GM21529 (cell line): Measurements from ENCODE around the gene PYHIN1.
A peak's percentile ranks its signal among the peaks of the same experiment; 100 is the strongest.

Source experiments
- ATAC-seq: cut with Tn5 transposase; IDR thresholded peaks from one replicate; pipeline ENCODE4 v1.9.1; 2021; ENCODE audit not compliant: unreplicated experiment

PYHIN1 gene

DNA sequence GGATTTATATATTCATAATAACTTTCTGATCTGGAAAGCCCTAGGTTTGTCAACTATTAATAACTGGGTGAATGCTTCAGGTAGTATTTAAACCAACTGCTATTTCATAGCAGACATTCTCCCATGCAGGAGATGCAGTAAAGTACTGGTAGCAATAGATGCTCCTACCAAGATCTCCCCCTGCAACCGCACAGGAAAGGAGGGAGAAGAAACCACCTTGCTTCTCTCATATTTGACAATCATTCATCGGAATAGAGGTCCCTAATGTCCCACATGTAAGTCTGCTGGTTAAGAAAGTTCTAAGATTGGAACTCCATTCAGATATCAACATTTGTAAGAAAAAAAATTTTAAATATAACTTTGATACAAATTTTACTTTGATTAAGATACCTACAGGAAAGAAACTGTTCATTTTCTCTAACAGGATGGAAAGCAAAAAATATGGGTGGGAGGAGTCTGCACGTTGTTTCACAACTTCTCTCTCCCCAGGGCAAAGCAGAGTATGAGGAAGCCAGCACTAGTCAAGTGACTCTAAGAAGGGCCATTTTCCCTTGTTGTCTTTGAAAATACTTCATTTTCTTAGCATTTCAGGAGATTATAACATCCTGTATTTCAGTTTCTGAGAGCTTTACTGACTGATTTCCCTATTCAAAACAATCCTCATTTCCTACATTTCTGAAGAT is at the start of gene PYHIN1:
Gene PYHIN1, plus strand, starts transcription at position 498 of the 683 bp plus-strand sequence. CDS start 5,359 bp downstream, outside the sequence.
- no peak for ATAC-seq

DNA sequence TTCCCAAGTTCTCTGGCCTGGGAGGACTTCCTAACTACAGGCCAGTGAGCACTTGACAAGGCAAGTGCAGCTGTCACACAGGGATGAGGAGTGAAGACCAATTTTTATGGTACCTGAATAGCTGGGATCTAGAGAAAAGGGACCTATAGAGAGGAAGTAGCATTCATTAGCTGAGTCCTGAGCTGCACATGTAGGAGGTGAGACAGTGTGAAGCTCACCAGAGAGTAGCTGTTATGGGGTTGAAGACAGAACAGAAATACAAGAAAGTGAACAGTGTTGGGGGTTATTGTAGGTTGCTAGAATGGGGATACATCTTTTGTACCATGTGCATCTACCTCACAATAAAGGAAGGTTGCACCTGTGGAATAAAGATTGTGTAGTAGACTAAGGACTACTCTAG is 37.7 kb upstream of the PYHIN1 start:
- no peak for ATAC-seq

DNA sequence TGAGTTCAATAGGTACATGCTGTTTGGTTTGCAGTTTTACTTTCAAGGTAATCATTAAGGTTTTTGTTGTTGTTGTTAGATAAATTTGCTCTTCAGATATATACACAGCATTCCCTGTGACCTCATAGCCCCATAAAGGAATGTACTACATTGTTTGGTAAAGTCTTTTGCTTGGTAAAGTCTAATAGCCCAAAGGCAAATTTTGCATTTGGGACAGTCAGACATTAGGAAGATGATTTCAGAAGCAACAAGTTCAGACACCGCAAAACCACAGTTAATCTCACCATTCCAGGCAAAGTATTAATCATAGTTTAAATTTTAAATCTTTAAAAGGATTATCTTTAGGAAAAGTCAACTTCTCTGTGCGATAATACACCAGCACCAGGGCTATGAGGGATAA is 32.6 kb upstream of the PYHIN1 start:
- no peak for ATAC-seq

DNA sequence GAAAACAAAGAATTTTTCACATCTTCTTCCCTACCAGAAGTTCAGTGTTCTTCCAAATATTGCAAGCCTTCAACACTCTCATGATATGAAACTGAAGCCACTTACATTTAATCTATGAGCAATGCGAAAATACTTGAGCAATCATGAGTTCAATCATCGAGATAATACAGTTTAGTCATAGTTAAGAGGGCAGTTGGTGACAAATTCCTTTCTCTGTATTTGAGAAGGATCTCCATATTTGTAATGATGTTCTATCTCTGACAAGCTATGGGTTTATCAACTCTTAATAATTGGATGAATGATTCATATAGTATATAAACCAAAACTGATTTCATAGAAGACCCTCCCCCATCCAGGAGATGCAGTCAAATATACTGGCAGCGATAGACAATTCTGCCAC is 29.7 kb upstream of the PYHIN1 start:
- no peak for ATAC-seq

DNA sequence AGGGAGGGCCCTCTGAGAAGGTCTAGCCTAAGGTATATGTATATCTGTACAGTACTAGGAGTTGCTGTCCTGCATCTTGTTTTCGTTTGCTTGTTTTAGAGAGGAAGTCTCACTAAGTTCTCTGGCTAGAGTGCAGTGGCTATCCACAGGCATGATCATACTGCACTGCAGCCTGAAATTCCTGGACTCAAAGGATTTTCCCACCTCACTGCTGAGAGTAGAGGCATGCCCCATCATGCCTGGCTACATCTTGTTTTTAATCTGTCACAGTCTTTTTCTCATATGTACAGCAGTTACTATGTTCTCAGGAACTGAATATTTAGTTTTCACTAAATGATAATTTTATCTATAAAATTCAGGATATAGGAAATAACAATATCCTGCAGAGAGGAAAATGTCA is 15.3 kb upstream of the PYHIN1 start:
- ATAC-seq, result no peak

DNA sequence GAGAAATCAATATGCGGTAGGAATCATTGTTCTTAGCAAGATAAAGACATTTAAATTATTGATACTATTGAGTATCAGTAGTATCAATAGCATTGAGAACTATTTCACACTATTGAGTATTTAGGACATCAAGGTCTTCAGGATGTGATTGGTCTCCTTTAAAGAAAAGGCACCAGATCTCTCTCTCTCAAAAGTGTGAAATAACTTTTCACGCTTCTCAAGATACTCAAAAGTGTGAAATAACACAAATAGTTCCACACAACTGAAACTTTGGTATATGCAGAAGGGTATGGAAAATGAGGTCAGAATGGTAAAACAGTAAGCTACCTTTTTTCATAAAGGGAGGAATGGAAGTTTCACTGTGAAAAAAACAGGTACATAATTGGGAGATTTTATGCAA is 6.7 kb upstream of the PYHIN1 start:
- ATAC-seq, result no peak

DNA sequence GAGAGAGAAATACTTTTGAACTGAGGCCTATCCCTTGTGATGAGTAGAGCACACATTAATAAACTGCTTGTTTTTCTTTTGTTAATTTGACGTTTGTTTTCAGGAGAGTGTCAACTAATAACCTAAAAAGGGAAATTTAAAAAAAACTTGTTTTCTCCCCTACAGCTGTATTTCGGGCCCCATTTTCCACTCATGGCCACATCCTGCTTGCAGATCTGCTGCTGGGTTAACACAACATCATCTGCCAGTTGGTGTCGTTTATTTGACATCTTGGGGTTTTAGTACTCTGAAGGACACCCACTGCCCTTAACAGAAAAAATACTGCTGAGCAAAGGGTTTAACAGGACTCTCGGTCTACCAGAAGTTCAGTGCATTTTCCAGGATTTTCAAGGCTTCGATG is 848 bp upstream of the PYHIN1 start:
- ATAC-seq, result no peak

DNA sequence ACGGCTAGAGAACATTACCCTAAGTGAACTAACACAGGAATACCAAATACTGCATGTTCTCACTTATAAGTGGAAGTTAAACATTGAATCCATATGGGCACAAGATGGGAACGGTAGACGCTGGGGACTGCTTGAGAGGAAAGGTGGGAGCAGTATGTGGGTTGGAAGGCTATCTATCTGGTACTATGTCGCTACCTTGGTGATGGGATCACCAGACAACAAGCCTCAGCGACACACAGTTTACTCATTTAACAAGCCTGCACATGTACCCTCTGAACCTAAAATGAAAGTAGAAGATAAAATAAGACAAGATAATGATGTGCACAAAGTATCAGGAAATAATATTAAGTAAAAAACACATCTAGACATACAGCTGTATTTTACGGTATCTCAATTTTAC is 819 bp downstream of the PYHIN1 start:
- ATAC-seq, result no peak

DNA sequence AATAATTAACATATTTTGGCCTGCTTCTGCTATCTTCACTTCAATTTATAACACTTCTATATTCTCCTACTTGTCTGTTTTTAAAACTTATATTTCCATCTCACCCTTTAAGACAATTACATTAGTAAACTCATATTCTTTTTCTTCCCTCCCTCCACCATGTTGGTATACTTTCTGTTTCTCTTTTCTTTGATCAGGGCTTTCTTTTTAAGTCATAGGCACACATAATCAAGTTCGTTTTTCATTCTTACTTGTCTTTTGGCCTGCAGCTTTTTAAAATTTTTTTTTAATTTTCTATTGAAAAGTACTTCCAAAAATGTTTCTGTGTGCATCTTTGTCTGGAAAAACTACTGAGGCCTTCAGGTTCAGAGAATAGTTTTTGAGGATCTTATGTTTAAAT is 2.3 kb downstream of the PYHIN1 start:
- peak; percentile 61 for ATAC-seq

DNA sequence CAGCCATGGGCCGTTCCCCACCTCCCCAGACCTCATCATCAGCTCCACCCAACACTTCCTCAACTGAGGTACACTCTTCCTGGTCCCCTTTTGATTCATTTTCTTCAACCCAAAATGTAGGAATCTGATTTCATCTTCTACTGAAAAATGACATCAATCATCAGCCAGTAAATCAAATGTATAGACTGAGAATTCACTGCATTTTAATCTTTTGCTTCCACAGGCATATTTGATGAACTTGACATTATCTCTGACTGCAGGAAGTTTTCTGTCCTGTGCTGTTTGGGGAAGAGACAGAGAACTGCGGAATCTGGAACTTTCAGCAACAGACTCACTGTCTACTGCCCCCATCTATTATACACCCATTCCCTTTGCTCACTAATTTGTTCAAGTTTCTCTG is 7.8 kb downstream of the PYHIN1 start:
- no peak for ATAC-seq

DNA sequence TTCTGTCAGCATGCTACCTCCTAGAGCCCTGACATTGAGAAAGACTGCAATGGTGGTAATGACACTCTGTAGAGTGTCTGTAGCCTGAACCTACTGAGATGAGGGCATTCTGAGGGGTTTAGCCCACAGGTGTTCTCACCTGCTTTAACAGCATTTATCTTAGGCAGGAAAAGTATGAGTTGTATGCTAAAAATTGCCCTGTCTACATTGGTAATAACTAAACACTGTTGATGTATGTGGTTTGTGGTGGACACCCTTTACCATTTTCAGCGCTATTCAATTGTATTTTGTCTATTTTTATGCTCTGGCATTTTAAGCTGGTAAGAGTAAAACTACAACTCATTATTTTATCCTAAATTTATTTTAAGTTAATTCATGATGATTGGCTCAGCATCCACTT is 10.0 kb downstream of the PYHIN1 start:
- no peak for ATAC-seq

DNA sequence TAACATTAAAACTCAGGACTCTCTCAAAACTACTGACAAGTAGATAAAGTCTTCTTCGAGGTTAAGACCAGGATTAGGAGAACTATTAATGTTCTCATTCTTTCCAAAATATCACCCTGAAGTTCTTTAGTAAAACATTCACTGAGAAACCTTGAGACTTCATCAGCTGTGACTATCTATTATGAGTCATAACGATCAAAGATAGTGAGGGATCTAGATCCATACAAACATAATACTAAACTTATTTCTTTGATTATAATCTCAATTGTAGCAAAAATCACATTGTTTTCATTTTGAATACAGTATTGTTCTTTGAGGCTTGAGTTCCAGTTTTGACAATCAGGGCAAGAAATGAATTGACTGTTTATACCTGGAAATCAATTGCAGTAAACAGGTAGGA is 11.1 kb downstream of the PYHIN1 start:
- no peak for ATAC-seq

DNA sequence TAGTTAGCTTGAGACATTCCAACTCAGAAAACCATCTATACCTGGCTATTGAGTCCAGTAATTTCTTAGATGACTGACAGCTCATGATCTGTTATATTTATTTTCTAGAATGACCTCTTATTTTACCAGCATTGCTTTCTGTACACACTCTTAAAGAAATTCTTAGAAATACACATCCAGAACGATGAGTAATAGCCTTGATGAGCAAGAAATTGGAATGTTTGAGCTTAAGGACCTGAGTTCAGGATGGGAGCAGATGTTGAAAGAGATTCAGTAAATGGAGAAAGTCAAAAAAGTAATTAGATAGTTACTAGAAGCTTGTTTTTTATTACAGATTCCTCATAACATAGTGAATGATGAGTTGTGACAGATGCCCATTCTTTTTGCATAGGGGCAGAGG is 11.7 kb downstream of the PYHIN1 start:
- no peak for ATAC-seq

DNA sequence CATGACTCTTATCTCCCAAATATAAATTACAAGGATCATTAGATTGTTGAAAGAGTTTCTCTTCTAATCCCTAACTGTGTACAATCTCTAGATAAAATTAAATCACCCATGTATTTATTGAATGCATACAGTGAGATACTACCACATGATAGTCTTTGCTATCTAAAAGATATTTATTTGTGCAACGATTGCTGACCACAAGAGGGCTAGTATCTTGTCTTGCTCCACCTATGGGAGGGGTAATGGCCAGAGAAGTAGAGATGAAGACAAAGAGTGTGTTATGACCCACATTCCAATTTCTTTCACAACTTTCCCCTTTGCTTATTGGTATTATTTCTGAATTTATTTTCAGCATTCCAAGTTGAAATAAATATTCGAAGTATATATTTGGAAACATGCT is 13.7 kb downstream of the PYHIN1 start:
- no peak for ATAC-seq

DNA sequence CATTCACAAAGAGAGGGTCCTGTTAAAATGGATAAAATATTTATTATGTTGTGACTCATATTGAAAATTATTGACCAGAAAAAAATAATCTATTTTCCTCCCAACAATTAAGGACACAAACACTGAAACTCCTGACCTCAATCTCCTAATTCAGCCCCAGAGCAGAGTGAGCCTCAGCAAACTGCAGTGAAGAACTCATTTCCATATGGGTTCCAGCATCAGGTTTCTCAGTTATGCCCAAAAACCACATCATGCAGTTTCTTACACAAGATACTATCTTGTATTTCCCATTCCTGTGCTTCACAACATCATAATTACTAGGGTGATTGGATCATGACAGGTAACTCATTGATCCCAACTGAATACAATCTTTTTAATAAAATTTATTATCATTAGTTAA is 15.4 kb downstream of the PYHIN1 start:
- ATAC-seq, result no peak

DNA sequence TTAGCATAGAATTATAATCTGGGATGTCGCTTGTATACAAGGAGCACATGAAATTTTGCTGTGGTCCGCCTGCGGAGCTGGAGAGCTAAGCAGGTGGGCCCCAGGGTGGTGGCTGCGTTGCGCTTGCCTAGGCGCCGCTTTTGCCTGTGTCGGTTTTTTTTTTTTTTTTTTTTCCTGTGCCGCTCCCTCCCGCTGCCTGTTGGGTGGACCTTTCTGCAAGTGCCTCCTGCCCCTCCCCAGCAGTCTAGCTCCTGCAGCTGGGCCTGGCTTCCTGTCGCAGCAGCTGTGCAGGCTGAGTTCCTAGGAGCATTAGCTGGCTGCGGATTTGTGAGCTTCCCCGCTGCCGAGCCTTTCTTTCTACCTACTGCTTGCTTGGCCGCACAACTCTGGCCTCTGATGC is 20.6 kb downstream of the PYHIN1 start:
- ATAC-seq, result no peak

DNA sequence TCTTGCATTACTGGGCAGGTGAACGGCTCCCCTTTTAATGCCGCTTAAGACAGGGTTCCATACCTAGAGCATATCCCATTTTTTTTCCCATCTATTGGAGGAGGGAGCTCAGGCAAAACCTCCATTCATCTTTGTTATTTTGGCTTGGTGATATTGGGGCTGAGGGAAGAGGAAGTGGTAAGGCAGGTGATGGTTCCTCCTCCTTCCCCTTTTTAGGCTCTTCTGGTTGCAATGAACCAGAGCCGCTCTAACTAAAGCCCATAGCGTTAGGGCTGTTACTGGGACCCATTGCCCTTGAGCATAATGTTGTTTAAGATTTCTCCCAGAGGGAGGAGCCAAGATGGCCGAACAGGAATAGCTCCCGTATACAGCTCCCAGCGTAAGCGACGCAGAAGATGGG is 21.1 kb downstream of the PYHIN1 start:
- ATAC-seq, result no peak

DNA sequence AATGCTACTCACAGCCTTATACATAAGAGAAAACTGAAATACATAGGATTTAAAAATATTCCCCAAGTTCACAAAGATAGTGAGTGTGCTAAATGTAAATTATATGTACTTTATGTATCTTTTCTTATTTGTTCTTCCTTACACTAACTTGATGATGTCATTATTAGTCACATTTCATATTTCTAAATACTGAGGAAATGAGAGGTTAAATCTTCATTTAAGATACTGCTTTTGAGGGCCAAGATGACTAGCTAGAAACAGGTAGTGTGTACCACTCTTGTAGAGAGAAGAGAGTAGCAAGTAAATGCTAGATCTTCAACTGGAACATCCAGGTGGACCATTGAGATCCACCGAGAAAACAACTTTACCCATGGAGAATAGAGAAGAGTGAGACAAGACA is 29.8 kb downstream of the PYHIN1 start:
- no peak for ATAC-seq

DNA sequence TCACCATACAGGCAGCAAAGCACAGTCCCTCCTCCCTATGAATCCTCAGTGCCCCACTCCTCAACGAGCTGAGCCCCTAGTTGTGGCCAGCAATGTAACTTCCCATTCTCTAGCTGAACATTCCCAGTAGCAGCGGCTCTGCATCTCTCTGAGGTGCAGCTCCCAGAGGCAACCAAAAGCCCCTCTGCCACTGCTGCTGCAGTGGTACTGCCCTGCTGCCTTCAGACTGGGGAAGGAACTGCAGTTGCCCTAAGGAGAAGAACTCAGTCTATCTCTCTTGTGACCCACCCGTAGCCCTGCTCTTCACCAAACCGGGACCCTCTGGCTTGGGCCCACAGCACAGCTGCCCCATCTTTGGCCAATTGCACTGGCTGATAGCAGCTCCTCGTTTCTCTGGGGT is 31.6 kb downstream of the PYHIN1 start:
- ATAC-seq, result no peak

DNA sequence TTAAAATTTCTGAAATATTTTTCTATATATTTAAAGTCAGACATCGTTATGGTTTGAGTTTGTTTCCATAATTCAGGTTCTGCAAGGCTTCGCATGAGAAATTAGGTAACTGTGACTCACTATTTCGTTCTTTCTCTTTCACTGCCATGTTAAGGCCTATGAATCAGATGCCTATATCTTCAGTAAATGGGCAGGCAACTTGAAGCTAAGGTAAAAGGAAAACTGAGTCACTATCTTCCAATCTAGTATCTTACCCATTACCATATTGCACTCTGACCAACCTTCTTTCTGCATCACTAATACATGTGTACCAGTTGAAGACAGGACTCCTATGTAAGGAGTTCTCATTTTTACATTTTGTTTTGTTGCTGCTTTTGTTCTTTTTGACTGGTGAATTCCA is 37.8 kb downstream of the PYHIN1 start:
- no peak for ATAC-seq

DNA sequence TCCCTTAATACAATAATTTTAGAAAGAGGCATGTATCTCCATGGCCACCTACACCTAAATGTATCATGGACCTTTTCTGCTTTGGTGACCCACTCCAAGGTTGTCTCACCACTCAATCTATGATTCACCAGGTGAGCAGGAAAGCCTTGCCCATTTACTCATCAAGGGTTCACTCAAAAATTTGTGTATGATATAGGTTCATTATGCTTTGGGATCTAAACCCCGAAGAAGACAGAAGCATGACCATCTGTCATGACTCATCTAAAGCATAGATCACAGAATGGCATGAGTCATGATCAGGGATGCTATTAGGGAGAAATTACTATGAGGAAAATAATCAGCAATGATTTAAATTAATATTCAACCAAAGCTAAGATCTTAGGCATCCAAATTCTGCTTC is 38.5 kb downstream of the PYHIN1 start:
- no peak for ATAC-seq

DNA sequence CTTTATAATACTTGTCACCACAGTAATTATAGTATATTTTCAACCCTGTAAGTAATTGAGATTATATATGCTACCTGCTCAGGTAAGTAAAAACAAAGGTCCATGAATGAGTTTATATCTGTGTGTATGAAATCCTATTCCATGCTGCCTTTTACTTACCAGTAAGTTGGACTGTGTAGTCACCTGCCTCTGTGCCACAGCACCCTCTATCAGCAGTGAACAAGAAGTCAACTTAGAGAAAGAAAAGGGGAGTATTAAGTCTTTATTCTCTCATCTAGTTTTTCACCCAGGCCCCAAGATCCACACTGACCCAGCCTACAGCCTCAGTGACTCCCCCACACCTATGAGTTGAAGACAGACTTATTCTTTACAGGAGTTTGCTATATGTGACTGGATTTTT is 41.5 kb downstream of the PYHIN1 start:
- no peak for ATAC-seq

DNA sequence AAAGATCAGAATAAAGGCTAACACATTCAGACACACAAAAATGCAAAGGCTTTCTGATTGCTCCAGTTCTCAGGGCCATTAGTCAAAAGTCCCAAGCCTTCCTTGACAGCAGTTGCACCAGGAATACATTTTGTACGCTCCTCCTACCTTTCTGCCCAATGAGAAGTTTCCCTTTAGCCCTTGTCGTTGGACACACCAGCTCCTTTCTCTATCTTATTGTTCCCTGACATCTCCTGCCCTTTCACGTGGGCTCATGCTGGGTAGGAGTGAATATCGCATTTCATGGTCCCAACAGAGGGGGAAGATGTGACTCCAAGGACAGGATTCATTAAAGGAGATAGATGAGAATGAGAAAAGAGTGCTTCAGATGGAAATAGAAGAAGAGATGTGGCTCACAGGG is 44.9 kb downstream of the PYHIN1 start:
- ATAC-seq, result no peak

DNA sequence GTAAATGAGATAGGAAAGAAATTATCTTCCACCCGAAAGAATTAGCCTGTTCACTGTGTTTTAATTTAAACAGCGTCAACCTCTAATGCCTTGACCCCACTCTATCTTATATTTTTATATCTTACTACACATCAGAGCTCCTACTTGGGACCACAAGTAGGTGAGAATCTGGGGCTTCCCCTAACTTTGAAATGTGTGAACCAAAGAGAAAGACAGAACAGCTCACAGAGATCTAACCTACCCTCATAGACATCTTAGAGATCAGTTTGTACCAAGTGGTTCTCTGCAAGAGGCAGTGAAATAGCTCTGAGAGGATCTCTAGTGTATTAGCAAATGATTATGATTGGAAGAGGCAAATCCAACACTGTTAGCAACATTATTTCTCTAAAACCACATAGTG is 47.4 kb downstream of the PYHIN1 start:
- ATAC-seq, result no peak
